PFSK-1 (cell line): ENCODE data around the gene ACE.

Experiments used
- FOXP2 ChIP-seq: optimal IDR thresholded peaks from 2 replicates; pipeline ENCODE3; 2011; ENCODE audit warnings: borderline replicate concordance, control low read depth, inconsistent platforms; ENCODE audit not compliant: insufficient read depth; ENCODE audit errors: extremely low read length, extremely low read depth
- POLR2AphosphoS5 ChIP-seq: IDR thresholded peaks from 2 replicates; pipeline ENCODE4 v1.6.1; 2012; ENCODE audit warnings: low read depth, mild to moderate bottlenecking, control low read depth, low read length, moderate library complexity
- SIN3A ChIP-seq: IDR thresholded peaks from 2 replicates; pipeline ENCODE4 v1.6.1; 2012; ENCODE audit warnings: mild to moderate bottlenecking, low read length, moderate library complexity, borderline replicate concordance; ENCODE audit not compliant: insufficient read depth
- TAF1 ChIP-seq: IDR thresholded peaks from 2 replicates; pipeline ENCODE4 v1.6.1; 2012; ENCODE audit warnings: low read length, control low read depth, borderline replicate concordance; ENCODE audit not compliant: insufficient read depth
- TF ChIP-seq, protein P1 (sequence below), 2 experiments: IDR thresholded peaks; 2 replicates each; pipeline versions ENCODE4 v1.6.1 to v1.8.0; 2011 to 2012; ENCODE audit warnings: low read depth in 2 of 2, low read length in 2 of 2, control low read depth in 1 of 2, inconsistent platforms in 1 of 2, mild to moderate bottlenecking in 1 of 2, moderate library complexity in 1 of 2; ENCODE audit not compliant: insufficient read depth in 1 of 2

The ACE gene

DNA sequence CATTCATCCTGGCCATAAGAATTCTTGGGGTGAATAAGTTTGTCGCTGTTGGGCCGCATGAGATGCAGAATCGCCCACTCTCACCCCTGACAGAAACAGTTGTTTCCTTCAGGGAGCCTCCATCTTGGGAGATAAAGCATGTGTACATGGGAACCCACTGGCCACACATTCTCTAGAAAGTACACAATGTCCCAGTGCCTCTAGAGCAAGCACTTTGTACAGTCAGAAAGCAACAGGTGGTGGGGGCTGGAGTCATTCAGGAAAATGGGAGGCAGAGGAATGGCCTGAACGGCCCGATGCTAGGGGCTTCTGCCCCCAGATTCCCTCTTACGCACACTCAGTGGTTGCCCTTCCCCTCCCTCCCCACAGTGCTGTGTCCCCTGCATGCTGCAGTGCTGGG lies 16.1 kb downstream of the ACE start:
- TF ChIP-seq TAF1 = no peak
- TF ChIP-seq, protein P1, sequence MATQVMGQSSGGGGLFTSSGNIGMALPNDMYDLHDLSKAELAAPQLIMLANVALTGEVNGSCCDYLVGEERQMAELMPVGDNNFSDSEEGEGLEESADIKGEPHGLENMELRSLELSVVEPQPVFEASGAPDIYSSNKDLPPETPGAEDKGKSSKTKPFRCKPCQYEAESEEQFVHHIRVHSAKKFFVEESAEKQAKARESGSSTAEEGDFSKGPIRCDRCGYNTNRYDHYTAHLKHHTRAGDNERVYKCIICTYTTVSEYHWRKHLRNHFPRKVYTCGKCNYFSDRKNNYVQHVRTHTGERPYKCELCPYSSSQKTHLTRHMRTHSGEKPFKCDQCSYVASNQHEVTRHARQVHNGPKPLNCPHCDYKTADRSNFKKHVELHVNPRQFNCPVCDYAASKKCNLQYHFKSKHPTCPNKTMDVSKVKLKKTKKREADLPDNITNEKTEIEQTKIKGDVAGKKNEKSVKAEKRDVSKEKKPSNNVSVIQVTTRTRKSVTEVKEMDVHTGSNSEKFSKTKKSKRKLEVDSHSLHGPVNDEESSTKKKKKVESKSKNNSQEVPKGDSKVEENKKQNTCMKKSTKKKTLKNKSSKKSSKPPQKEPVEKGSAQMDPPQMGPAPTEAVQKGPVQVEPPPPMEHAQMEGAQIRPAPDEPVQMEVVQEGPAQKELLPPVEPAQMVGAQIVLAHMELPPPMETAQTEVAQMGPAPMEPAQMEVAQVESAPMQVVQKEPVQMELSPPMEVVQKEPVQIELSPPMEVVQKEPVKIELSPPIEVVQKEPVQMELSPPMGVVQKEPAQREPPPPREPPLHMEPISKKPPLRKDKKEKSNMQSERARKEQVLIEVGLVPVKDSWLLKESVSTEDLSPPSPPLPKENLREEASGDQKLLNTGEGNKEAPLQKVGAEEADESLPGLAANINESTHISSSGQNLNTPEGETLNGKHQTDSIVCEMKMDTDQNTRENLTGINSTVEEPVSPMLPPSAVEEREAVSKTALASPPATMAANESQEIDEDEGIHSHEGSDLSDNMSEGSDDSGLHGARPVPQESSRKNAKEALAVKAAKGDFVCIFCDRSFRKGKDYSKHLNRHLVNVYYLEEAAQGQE (IDR thresholded peaks at IDR 0.05; ENCODE audit: insufficient read depth in 1 of 2, low read depth in 2 of 2, low read length in 2 of 2) = no peak
- TF ChIP-seq SIN3A = no peak
- no peak for TF ChIP-seq FOXP2
- TF ChIP-seq POLR2AphosphoS5 = no peak

DNA sequence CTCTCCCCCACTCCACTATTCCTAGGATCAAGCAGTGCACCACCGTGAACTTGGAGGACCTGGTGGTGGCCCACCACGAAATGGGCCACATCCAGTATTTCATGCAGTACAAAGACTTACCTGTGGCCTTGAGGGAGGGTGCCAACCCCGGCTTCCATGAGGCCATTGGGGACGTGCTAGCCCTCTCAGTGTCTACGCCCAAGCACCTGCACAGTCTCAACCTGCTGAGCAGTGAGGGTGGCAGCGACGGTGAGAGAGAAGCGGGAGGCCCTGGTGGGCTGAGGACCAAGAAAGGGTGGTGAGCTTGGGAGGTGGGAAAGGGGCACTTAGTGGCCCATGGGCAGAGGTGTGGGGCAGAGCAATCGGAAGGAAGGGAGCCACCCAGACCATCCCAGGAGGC lies 16.6 kb downstream of the ACE start:
- TF ChIP-seq SIN3A (no peak), POLR2AphosphoS5 (no peak), TAF1 (no peak), FOXP2 (no peak)
- TF ChIP-seq, protein P1 (IDR thresholded peaks at IDR 0.05; ENCODE audit: insufficient read depth in 1 of 2, low read depth in 2 of 2, low read length in 2 of 2) = no peak

DNA sequence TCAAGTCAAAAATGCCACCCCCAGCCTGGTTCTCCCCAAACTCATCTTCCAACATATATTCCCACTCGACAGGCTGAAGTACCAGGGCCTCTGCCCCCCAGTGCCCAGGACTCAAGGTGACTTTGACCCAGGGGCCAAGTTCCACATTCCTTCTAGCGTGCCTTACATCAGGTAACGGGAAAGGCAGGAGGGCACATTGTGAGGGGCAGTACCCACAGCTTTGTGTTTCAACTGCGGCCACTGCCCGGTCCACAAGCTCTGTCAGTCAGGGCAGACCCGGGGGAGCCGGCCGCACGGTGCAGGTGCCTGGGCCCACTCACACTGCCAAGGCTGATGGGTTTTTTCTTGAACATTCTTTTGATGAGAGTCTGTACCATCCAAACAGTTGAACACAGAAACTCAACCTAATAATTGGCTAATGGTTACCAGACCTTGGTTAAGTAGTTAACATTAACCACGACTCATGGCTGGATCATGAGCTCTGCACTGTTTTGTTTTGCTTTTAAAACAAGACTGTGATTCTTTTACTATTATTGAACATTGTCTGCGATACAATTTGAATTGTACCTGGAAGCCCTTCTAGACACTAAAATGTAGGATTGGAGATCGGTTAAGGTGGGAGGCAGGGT lies 17.6 kb downstream of the ACE start:
- TF ChIP-seq, protein P1 (IDR thresholded peaks at IDR 0.05; ENCODE audit: insufficient read depth in 1 of 2, low read depth in 2 of 2, low read length in 2 of 2) = no peak
- no peak for TF ChIP-seq POLR2AphosphoS5

DNA sequence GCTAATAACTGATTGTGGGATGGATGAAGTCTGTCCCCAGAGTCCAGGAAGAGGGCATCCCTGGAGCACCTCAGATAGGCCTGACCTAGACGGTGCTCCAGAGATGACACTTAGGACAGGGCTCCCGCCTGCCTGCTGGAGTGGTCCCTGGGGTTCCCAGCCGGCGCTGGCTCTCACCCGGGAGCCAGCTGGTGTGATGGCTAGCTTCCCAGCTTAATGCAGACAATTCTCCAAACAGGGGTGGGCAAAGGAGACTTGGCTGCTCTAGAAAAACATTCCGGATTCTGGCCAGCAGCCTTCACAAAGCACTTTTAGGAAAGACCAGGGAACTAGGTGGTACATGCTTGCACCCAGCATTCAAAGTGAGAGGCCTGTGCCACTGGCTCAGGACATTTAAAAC lies 18.6 kb downstream of the ACE start:
- no peak for TF ChIP-seq FOXP2
- no peak for TF ChIP-seq SIN3A
- TF ChIP-seq, protein P1 (IDR thresholded peaks at IDR 0.05; ENCODE audit: insufficient read depth in 1 of 2, low read depth in 2 of 2, low read length in 2 of 2) = no peak
- TF ChIP-seq POLR2AphosphoS5 = no peak
- TF ChIP-seq TAF1 = no peak

DNA sequence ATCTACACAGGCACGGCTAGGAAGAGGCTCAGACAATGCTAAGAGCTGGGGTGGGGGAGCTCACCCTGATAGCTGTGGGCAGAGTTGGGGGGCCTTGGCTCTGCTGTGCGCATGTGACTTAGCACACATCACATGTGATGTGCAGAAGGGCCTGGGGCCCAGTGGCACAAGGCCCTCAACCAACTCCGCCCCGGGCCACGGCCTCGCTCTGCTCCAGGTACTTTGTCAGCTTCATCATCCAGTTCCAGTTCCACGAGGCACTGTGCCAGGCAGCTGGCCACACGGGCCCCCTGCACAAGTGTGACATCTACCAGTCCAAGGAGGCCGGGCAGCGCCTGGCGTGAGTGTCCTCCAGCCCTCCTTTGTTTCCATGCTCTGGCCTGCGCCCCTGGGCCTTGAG lies 19.3 kb downstream of the ACE start:
- TF ChIP-seq POLR2AphosphoS5 (no peak), TAF1 (no peak), SIN3A (no peak)
- TF ChIP-seq, protein P1 (IDR thresholded peaks at IDR 0.05; ENCODE audit: insufficient read depth in 1 of 2, low read depth in 2 of 2, low read length in 2 of 2) = no peak
